GM21717 (cell line): Measurements from ENCODE around the gene PTPRCAP.
"Not testable (repeated sequence)": the region's sequence is repeated elsewhere in the genome, so short reads cannot be mapped to it uniquely, and the experiment has no call there.

ENCODE experiments used
- ATAC-seq: cut with Tn5 transposase; IDR thresholded peaks from one replicate; pipeline ENCODE4 v1.9.1; 2021; ENCODE audit warnings: mild to moderate bottlenecking, moderate library complexity; ENCODE audit not compliant: unreplicated experiment

PTPRCAP gene

GRCh38 chr11:67410984-67411784 lies 26.3 kb downstream of the PTPRCAP start:
- ATAC-seq, result no peak

DNA sequence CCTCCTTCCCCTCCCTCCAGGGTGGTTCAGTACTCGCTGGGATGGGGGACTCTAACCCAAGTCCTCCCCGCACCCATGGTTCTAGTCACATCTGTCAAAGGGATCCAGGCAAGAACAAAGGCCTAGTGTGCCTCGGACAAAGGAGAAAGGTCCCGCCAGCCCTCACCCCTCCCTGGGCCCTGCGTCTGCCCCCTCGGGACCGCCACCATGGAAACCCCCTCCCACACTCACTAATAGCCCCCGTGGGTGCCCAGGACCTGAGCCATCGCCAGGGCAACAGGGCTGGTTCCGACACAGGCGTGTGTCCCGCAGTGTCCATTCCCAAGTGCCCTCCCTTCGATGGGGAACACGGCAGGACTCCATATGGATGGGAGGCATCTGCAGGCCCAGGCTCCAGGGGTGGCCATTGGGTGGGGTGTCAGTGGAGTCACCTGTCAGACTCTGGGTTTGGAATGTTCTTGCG lies 27.1 kb downstream of the PTPRCAP start:
- ATAC-seq, result no peak

- no peak for ATAC-seq
Observed at GRCh38 chr11:67409781-67410368, 27.6 kb downstream of the PTPRCAP start.

GRCh38 chr11:67409261-67409666 lies 28.2 kb downstream of the PTPRCAP start:
- no peak for ATAC-seq

GRCh38 chr11:67408437-67409200 lies 28.9 kb downstream of the PTPRCAP start:
- ATAC-seq, result no peak

DNA sequence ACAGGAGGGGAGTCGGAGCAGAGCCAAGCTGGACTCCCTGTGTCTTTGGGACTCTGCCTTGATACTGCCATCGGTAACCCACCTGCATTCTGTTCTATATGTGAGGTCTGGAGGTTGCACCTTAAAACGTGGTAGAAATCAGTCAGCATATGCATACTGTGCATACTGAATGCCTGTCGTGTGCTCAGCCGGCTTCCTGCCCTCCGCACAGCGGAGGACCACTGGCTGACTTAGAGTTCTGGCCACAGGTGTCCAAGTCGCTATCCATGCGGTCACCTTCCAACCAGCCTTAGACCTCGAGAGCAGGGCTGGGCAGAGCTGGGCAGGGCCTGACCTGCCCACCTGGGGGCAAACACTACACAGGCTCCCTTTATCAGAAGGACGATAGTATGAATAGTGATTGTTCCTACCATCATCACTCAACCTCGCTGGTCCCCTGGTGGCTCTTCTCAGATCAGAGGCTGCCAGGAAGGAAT lies 29.8 kb downstream of the PTPRCAP start:
- no peak for ATAC-seq

DNA sequence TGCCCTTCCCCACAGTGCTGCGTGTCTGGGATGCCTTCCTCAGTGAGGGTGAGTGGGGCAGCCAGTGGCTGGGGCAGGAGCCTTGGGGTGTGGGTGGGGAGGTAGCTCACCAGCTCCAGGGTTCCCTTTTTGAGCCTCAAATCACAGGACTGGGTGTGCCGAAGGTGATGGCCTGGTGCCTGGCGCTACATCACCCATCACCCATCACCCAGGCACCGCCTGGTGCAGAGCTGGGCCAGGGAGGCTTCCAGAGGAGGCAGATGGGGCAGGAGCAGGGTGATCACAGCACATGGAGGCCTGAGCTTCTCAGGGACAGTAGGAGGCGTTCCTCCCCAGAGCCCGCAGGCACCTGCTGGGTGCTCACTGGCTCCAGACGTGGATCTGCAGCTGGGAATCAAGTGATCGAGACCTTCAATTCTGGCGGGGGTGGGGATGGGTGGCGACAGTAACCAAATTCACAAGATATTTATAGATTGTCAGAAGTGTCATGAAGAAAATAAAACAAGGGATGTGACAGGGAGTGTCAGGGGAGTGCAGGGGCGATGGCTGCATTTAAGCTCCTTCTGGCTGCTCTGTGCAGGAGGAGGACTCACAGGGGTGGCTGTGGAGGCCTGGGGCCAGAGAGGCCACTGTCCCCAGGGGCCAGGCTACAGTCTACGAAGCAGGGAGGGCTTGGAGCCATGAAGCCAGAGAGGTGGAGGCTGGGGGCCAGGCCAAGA lies 30.4 kb downstream of the PTPRCAP start:
- no peak for ATAC-seq

GRCh38 chr11:67406420-67406968 lies 31.0 kb downstream of the PTPRCAP start:
- no peak for ATAC-seq

GRCh38 chr11:67405688-67406339 lies 31.7 kb downstream of the PTPRCAP start:
- ATAC-seq, result no peak

DNA sequence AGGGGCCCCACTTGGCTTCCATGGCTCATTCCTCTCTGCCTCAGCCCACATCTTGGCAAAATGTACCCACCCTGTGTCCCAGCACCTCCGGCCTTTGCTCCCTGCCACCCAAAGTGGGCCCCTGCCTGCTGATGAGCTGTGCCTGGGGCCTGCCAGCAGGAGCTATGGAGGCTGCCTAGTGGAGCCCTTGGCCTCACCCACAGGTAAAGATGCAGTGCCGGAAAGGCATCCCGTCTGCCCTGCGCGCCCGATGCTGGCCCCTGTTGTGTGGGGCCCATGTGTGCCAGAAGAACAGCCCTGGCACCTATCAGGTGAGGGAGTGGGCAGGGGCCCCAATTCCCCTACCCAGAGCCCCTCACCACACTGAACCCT lies 32.3 kb downstream of the PTPRCAP start:
- ATAC-seq, result no peak

DNA sequence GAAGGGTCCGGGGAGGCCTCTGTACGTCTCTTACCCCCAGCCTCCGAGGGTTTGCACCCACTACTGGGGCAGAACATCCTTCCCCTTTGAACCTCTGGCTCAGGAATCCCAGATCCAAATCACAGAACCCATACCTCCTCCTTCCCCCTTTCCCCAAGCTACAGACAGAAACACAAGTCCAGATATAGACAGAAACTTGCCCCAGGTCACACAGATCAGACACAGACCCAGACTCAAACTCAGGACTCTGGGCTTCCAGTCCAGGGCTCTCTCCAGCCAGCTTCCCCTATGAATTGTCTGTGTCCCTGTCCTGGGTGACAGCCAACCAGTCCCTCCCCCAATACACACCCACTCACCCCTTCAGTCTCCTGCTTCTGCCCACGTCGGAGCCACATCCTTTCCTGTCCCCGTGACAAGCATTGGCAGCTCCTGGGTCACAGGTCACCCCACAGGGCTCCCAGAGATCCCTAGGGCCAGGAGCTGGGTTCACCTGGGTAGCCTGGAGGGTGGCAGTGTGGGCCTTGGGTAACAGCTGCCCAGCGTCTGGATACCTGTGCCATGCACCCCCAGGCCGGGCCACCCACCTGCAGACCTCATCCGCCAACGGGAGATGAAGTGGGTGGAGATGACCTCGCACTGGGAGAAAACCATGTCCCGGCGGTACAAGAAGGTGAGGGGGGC lies 32.8 kb downstream of the PTPRCAP start:
- no peak for ATAC-seq

DNA sequence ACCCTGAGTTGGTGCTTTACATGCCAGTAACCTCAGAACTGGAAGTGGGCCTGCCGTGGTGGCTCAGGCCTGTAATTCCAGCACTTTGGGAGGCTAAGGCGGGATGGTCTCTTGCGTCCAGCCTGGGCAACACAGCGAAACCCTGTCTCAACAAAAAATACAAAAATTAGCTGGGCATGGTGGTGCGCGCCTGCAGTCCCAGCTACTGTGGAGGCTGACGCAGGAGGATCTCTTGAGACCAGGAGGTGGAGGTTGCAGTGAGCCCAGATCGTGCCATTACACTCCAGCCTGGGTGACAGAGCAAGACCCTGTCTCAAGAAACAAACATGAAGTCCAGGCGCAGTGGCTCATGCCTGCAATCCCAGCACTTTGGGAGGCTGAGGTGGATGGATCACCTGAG lies 34.4 kb downstream of the PTPRCAP start:
- not testable (repeated sequence) for ATAC-seq

DNA sequence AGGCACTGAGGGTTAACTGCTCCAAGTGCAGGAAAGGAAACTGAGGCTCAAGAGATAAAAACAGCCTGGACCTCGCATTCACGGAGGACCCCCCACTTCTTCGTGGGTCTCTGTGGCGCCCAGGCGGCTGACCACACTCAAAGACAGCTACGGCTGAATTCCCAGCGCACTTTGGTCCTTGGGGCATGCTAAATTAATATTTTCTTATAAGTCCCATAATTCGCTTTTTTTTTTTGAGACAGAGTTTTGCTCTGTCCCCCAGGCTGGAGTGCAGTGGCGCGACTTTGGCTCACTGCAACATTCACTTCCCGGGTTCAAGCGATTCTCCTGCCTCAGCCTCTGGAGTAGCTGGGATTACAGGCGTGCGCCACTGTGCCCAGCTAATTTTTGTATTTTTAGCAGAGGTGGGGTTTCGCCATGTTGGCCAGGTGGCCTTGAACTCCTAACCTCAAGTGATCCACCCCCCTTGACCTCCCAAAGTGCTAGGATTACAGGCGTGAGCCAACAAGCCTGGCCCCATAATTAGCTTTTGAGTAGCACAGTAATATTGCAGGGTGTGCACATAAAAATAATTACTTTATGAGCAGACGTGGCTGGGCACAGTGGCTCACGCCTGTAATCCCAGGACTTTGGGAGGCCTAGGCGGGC lies 35.2 kb downstream of the PTPRCAP start:
- not testable (repeated sequence) for ATAC-seq

GRCh38 chr11:67401495-67402191 lies 35.8 kb downstream of the PTPRCAP start, which contains the start of gene PPP1CA:
Gene PPP1CA, minus strand, starts transcription at chr11:67401858. Its CDS starts 76 bp downstream, at chr11:67401782.
- peak; percentile 54 for ATAC-seq

DNA sequence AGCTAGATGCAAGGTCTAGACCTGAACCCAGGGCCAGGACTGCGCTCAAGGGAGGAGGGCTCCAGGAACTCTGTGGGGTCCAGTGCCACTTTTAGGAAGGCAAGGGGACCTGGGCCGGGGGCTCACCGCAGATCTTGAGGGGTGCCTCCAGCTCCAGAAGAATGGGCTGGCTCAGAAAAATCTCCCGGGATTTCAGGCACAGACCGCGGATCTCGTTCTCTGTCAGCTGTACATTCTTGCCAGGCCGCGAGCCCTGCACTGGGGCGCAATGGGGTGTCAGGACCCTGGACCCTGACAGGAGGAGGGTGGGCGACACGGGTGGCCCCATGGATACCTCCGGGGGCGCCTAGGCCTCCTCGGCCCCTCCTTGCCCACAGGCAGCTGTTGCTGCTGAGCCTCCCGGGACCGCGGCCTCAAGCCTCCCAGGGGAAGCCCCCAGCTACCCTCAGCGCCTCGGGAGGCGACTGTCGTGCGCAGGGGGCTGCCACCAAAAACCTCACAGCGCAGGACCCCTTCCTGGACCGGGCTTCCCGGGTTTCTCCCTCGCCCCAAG lies 36.5 kb downstream of the PTPRCAP start:
- ATAC-seq, result peak; percentile 9

DNA sequence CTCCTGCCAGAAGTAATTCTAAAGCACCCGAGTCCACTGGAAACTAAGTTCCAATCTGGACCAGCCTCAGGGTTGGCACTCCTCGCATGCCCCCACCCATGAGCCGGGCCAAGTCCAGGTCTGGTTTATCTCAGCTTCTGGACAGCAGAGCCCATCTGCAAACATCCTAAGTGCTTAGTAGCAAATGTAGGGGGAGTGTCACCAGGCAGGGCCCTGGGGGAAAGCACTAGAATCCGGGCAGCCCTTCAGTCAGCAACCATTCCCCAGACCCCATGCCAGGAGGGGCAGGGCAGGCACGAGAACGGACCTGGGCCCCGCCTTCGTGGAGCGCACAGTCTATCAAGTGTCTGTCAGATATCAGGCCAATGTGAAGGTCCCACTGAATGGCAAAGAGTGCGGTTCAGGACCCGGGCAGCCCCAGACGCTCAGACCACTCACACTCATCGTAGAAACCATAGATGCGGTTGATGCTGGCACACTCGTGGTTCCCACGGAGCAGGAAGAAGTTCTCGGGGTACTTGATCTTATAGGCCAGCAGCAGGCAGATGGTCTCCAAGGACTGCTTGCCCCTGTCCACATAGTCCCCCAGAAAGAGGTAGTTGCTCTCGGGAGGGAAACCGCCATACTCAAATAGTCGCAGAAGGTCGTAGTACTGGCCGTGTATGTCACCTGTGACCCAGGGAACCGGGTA lies 37.1 kb downstream of the PTPRCAP start:
- ATAC-seq, result no peak
